LoVo (cell line): ENCODE measurements around the gene MAG.

ENCODE experiments used
- DNase-seq: peaks from one replicate; pipeline ENCODE4 v3.0.0-alpha.2; 2016; ENCODE audit warnings: low spot score

Gene MAG

DNA sequence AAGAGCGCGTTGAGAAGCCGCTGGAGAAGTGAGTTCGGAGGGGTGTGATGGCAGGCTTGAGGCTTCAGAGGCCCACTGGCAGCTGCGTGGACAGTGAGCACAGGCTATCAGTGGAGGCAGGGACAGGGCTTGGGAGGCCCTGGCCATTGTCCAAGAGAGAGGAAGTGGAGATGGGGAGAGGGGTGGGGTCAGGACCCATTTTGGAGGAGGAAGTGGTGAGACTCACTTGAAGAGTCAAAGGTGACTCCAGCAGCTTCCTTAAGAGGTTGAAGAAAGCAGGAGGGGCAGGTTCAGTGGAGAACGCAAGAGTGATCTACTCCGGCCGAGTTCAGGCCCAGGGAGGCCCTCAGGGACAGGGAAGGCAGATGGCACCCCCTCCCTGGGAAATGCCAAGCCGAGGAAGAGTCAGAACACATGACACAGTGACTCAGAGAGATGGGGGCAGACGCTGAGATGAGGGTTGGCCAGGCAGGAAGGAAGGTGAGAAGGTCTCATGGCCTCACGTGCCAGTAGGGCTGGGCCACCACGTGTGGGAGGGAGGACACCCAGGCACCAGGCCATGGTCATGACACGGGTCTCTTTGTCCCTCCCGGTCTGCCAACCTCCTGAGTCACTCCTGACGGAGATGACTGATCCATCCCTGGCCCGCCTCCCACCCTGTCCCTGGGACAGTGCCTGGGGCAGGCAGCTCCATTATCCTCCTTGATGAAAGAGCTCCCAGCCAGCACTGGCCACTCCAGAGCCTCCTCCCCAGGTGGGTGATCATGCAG lies 26.9 kb downstream of the MAG start:
- peak; percentile 81 for DNase-seq

DNA sequence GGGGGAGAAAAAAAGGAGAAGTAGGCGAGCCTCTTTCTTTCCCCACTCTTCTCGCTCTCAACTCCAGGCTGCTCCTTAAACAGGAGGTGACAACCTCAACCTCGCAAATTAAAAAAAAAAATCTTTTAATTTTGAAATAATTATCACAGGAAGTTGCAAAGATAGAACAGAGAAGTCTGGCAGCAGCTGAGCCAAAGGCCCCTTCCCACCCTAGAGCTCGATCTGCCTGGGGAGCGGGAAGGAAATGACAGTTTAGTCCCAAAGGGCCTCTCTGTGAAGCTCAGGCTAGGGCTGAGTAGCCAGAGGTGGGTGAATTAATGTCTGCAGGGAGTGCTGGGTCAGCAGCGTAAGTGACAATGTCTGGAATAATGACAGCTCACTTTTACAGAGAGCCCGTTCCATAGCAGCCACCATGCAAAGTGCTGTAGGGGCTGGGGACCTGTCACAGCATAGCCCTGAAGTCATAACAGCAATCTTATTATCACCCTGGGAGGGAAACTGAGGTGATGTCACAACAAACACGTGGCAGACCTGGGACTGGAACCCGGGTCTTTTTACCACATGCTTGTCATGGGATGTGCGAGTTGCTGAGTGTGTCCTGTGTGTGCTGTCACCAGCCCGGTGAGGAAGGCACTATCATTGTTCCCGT lies 28.2 kb downstream of the MAG start:
- no peak for DNase-seq

DNA sequence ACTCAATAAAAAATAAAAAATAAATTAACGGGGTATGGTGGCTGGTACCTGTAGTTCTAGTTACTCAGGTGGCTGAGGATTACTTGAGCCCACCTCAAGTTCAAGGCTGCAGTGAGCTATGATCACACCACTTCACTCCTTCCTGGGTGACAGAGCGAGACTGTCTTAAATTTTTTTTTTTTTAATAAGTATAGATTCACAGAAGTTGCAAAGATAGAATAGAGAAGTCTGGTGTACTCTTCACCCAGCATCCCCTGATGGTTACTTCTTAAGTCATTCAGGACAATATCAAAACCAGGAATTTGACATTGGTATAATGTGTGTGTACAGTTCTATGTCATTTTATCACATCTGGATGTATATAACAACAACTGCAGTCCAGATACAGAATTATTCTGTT lies 29.3 kb downstream of the MAG start:
- no peak for DNase-seq

DNA sequence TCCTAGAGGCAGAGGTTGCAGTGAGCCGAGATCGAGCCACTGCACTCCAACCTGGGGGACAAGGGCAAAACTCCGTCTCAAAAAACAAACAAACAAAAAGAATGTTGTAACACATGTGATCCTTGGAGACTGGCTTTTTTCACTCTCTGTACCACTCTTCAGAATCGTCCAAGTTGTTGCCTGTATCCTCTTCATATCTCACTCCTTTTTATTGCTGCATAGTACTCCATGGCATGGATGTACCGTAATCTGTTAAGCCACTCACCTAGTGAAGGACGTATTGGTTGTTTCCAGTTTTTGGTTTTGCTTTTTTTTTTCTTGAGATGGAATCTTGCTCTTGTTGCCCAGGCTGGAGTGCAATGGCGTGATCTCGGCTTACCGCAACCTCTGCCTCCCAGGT lies 30.1 kb downstream of the MAG start:
- DNase-seq: no peak

DNA sequence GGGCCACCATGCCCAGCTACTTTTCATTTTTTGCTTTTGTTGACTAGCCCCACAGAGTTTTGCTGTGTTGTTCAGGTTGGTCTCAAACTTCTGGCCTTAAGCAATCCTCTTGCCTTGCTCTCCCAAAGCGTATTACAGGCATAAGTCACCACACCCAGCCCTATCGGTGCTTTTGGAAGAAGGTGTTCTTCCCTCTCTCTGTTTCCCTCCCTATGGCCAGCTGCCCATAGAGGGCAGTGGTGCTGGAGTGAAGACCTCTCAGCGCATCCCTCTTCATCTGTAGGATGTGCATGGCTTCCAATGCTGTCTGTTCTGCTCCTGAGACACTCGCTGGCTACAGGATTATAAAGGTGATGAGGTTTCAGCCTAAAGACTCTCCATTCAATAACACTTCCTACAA lies 35.7 kb downstream of the MAG start:
- no peak for DNase-seq

DNA sequence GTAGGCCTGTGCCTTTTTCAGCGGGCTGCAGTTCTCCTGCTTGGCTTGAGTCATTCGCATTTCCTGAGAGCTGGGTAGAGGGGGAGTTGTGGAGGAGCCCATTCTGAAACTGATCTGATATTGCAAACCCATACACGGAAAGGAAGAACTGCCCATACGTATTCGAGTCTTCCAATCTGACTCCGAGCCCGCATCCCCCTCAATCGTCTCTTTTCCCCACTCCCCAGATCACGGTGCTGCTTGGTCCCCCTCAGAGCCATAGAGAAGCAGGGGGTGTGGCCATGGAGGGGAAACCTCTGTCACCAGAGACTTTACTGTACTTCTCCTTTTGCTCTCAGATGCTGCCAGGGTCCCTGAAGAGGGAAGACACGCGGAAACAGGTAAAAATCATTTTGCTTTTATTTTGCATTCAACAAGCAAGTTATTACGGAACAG lies 36.9 kb downstream of the MAG start, which contains the start of gene CD22:
Gene CD22, plus strand, starts transcription at position 337 of the 435 bp plus-strand sequence. CDS start 2,854 bp downstream, outside the sequence.
- no peak for DNase-seq

DNA sequence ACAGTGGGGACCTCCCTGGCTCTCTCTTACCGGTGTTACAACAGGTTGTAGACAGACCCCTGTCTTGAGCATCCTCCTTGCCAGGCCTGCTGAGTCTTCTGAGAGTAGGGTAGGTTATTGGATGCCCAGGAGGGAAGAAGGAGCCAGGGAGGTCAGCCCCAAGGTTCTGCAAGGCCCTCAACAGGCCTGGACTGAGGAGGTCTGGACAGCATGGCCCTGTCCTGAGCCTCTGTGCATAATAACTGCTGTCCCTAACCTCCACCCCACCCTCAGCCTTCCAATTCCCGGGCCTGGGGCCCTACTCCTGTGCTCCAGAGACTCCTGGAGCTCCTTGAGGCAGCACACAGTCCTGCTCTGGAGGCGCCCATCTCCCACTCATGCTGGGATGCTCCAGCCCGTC lies 37.4 kb downstream of the MAG start:
- no peak for DNase-seq

DNA sequence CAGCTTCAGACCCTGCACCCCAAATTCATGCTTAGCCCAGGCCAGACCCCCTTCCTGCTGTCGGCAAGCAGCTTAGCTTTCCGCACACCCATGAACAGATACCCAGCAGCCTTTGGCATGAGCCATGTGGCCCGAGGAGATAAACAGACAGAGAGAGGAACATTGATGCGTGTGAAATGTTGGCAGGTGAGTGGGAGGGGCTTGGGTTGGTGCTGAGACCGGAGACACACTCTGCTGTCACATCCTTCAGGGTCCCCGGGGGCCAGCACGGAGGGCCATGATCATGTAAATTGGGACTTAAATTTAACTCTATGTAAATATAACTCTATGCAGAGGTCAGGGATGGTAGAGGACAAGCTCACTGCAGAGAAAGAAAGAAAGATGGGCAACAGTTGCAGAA lies 38.5 kb downstream of the MAG start:
- no peak for DNase-seq

DNA sequence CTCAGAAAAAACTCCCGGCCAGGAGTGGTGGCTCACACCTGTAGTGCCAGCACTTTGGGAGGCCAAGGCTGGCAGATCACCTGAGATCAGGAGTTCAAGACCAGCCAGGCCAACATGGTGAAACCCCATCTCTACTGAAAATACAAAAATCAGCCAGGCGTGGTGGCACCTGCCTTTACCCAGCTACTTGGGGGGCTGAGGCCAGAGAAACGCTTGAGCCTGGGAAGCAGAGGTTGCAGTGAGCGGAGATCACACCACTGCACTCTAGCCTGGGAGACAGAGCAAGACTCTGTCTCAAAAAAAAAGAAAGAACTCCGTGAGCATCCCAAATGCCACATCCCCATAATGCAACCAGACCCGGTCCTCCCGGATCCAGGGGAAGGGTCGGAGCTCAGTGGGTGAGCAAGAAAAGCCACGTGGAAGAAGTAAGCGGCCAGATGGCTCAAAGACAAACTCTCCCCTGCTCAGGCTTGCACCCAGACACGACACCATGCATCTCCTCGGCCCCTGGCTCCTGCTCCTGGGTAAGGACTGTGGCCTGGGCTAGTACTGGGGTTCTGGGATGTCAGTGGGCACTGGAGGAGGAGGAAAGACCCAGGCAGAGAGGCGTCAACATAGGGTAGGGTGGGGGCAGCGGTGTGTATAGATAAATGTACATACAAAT lies 39.7 kb downstream of the MAG start:
- no peak for DNase-seq

DNA sequence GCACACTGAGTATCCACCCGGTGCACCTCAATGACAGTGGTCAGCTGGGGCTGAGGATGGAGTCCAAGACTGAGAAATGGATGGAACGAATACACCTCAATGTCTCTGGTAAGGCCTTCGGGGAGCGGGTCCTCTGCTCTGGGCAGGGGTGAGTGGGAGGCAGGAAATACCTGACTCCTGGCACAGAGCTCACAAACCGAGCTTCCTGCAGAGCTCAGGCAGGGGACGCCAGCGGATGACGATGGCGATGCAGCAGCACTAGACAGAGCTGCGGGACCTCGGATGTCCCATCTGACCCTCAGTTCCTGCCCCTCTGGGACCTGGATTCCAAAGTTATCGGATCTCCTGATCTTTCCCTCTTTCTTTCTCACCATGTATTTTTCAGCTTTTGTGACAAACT lies 40.9 kb downstream of the MAG start:
- no peak for DNase-seq

DNA sequence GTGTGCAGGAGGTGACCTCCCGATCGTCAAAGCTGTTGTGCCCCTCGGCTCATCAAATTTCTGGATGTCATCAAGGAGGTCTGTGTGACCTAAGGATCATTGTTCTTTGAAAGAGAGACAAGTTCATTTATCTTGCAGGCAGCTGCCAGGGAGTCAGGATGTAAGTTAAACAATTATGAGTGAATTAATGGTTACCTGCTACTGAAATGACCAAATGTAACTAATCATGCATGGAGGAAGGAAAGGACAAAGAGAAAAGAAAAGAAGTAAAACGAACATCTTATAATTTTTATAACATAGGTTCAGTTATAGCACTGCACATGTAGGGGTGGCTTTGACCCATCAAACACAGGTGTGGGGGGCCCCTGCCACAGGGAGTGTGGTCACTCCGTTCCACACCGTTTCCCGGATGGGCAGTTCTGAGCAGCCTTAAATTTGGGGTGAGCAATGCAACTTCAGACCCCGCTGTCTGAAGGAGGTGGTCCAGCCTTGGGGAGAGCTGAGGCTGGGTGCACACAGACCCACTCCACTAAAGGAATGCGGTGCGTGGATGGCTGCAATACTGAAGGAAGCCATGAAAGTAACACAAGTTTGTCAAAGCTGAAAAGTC lies 42.3 kb downstream of the MAG start:
- DNase-seq: no peak

DNA sequence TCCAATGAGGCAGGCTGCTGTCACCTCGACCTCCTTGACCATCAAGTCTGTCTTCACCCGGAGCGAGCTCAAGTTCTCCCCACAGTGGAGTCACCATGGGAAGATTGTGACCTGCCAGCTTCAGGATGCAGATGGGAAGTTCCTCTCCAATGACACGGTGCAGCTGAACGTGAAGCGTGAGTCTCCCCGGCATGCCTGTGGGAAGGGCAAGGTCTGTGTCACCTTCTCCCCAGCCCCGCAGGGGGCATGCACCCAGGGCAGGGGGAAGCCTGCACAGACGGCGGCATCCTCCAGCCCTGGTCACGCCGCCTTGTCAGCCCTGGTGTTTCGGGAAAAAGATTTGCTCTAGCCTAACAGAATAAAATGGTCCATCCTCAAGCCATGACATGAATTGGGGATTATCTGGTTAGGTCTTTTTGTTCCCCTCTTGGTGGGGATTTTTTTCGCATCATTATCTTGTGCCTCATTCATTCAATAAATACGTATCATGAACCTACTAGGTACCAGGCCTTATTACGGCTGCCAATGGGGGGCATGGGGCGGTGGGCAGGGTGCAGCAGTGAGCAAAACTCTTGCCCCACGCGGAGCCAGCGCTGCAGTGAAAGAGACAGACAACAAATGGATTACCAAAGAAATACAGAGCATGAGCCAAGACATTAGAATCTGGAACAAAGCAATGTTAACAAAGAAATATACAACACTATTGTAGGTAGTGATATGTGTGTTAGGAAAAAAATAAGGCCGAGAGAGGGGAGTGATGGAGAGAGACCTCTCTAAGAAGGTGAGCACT lies 44.4 kb downstream of the MAG start:
- DNase-seq: no peak

DNA sequence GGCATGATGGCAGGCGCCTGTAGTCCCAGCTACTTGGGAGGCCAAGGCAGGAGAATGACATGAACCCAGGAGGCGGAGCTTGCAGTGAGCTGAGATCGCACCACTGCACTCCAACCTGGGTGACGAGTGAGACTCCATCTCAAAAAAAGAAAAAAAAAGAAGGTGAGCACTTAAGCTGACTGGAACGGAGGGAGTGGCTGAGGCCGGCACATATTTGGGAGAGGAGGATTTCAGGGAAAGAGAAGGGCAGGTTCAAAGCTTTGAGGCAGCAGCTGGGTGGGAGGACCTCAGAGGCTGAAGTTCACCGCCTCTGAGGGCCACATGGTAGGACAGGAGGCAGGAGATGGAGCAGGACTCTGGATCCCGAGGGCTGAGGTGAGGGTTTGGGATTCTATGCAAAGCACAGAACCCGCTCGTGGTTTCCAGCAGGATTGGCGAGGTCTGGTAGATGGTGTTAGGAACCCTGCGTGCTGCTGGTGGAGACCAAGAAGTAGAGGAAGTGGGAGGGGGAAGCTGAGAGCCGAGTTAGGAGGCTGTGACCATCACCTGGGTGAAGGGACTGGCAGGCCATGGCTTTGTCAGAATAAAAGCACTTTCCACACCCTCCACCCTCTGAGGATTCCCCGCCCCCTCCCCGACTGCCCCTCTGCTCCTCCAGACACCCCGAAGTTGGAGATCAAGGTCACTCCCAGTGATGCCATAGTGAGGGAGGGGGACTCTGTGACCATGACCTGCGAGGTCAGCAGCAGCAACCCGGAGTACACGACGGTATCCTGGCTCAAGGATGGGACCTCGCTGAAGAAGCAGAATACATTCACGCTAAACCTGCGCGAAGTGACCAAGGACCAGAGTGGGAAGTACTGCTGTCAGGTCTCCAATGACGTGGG lies 45.4 kb downstream of the MAG start:
- DNase-seq: no peak

DNA sequence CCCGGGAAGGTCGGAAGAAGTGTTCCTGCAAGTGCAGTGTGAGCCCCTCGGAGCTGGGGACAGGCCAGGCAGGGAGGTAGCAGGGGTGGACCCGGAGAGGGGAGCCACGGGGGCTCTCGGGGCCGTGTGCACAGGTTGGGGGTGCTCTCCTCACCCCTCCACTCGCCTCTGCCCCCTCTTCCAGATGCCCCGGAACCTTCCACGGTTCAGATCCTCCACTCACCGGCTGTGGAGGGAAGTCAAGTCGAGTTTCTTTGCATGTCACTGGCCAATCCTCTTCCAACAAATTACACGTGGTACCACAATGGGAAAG lies 46.0 kb downstream of the MAG start:
- DNase-seq: no peak

DNA sequence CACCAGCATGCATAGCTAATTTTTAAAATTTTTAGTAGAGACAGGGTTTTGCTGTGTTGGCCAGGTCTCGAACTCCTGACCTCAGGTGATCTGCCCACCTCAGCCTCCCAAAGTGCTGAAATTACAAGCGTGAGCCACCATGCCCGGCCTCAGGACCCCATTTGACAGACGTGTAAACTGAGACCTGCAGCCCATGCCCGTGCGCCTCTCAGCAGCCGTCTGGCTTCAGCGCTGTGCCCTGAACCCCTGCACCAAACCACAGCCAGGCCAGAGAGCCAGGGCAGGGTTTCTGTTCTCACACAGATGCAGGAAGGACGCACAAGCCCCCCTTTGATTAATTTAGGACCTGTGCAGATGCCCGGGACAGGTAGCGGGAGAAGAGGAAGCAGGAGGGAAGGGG lies 48.5 kb downstream of the MAG start:
- no peak for DNase-seq

DNA sequence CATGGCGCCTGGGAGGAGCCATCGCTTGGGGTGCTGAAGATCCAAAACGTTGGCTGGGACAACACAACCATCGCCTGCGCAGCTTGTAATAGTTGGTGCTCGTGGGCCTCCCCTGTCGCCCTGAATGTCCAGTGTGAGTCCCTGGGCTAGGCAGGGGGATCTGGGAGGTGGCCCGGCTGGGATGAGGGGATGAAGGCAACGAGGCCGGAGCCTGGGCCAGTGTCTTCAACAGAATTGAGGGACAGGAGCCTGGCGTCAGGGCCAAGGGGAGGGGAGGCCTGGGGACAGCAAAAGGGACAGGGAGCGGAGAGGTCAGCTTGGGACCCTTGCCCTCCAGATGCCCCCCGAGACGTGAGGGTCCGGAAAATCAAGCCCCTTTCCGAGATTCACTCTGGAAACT lies 49.0 kb downstream of the MAG start:
- no peak for DNase-seq

DNA sequence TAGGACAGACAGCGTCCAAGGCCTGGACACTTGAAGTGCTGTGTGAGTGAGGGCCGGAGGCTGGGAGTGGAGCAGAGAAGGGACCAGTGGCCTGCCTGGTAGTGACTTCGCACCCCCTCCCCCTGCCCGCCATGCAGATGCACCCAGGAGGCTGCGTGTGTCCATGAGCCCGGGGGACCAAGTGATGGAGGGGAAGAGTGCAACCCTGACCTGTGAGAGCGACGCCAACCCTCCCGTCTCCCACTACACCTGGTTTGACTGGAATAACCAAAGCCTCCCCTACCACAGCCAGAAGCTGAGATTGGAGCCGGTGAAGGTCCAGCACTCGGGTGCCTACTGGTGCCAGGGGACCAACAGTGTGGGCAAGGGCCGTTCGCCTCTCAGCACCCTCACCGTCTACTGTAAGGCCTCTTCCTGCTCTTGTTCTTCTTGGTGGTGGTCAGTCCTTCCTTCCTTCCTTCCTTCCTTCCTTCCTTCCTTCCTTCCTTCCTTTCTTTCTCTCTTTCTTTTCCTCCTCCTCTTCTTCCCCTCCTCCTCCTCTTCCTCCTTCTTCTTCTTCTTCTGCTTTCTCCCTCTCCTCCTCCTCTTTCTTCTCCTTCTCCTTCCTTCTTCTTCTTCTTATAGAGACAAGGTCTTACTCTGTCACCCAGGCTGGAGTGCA lies 49.7 kb downstream of the MAG start:
- no peak for DNase-seq

DNA sequence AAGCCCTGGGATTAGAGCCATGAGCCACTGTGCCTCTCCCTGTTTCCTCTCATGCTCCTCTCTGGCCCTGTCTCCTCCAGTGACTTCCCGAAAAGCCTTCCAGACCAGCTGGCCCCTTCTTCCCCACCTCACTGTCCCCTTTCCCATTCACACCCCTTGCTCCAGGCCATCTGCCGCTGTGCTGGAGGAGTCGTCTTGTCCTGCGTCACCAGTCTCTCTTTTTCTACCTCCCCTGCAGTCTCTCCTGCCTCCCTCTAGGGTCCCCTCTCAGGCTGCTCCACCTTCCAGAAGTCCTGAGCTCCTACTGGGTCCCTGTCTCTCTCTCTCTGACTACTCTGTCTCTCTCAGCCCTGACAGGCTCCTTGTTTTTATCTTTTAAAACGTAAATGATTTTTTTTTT lies 50.5 kb downstream of the MAG start:
- DNase-seq: no peak

DNA sequence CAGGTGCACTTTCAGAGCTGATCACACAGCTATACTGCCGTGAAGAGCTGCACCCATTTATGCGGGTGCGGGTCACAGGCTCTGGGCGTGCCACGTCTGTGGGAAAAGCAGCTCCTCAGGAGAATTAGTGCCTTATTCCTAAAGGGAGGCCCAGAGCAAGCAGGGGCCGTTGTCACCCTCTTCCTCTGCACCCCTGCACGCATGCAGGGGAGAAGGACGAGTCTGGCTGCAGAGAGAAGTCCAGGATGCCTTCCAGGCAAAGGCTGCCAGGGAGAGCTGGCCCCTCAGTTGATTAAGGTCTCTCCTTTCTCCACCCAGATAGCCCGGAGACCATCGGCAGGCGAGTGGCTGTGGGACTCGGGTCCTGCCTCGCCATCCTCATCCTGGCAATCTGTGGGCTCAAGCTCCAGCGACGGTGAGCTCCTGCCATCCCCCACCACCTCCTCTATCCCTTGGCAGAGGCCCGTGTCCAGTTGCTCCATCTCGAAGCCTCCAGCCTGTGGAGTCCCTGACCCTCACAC lies 52.6 kb downstream of the MAG start:
- no peak for DNase-seq

DNA sequence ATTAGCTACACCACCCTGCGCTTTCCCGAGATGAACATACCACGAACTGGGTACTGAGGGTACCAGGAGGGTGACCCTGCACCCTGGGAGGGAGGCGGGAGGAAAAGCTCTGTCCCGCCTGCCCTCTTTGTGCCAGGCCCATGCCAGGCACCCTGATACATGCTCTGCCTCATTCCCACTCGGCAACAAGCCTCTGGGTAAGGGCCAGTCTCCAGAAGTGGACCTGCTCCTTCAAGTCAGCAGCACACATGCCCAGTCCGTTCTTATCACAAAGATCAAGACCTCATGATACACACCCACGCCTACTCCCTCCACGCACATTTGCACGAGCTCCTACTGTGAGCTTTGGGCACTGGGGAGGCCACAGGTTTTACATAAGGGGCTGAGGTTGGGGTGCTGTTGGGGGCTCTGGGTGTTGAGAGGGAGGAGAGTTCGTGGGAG lies 53.7 kb downstream of the MAG start:
- DNase-seq: no peak
